ENCODE measurements around the gene CMTR1.
"Not testable (repeated sequence)": the region's sequence is repeated elsewhere in the genome, so short reads cannot be mapped to it uniquely, and the experiment has no call there.

Gene CMTR1

DNA sequence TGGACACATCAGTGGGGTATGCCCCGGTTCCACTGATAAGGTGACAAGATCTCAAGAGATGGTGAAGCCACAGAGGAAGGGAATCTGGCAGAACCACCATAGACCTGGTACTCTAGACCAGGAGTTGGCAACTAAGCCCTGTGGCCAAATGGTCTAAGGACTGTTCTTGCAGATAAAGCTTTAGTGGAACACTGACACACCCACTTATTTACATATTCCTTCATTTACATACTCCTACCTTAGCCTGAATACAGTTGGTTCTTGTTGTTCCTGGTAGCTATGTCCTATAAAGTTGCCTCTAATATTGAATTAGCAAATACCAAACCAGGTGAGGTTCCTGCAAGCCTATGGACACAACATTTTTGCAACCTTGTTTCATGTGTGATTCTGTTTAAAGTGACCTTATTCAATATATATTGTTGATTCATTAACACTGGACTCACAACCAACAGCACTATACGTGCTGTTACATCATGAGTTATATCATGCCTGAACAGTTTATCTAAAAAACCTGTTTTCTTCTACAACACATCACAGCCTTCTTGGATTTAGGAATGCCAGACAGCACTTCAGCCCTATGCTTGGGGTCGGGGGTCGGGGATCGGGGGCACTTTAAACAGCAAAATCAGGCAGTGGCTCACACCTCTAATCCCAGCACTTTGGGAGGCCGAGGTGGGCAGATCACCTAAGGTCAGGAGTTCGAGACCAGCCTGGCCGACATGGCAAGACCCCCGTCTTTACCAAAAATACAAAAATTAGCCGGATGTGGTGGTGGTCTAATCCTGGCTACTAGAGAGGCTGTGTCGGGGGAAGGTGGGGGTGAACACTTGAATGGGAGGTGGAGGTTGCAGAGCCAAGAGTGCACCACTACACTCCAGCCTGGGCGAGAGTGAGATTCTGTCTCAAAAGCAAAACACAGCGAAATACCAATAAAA lies 64.2 kb downstream of the CMTR1 start:
- in situ Hi-C loops (cut with HindIII; ENCODE audit: low sequenced_read_pairs), result loop anchor here (25.0 kb wide), 1 partner anchor 165 kb away; no protein-coding TSS in a partner anchor
- no peak overlapping the region for H3K4me3 ChIP-seq (ENCODE audit: low read depth, low read length)
- no peak for DNase-seq (ENCODE audit: low read depth)
- no peak for TF ChIP-seq CTCF (IDR thresholded peaks at IDR 0.05; ENCODE audit: low read depth, low read length, missing control alignments)

GRCh38 chr6:37499433-37500293 lies 66.6 kb downstream of the CMTR1 start, which contains the start of gene CCDC167:
CCDC167 (minus strand) TSS chr6:37499893; CDS start chr6:37499863, 30 bp downstream.
- DNase-seq (ENCODE audit: low read depth), result peak; percentile 93
- no peak for TF ChIP-seq CTCF (IDR thresholded peaks at IDR 0.05; ENCODE audit: low read depth, low read length, missing control alignments)
- in situ Hi-C loops (cut with HindIII; ENCODE audit: low sequenced_read_pairs), result loop anchor here (25.0 kb wide), 1 partner anchor 163 kb away; no protein-coding TSS in a partner anchor
- H3K4me3 ChIP-seq (ENCODE audit: low read depth, low read length), result peak within 1 kb of the TSS; percentile 73

DNA sequence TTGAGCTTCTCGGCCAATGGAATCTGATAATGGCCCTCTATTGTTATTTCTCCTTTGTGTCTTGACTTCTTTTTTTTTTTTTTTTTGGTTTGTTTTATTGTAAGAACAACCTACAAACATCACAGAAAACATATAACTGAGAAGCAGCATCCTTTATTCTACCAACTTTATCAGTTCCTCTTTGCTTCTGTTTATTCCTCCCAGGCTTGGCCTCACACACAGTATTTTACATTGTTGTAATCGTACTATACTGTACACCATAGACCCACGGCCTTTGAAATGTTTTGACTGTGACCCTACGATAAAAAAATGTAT lies 67.2 kb downstream of the CMTR1 start:
- TF ChIP-seq CTCF (IDR thresholded peaks at IDR 0.05; ENCODE audit: low read depth, low read length, missing control alignments), result no peak
- no peak for DNase-seq (ENCODE audit: low read depth)
- in situ Hi-C loops (cut with HindIII; ENCODE audit: low sequenced_read_pairs), result no loop called here
- H3K4me3 ChIP-seq (ENCODE audit: low read depth, low read length), result peak overlapping the region; percentile 73

- H3K4me3 ChIP-seq (ENCODE audit: low read depth, low read length); DNase-seq (ENCODE audit: low read depth); in situ Hi-C loops (cut with HindIII; ENCODE audit: low sequenced_read_pairs): not testable (repeated sequence)
These were observed 67.9 kb downstream of the CMTR1 start for GRCh38 chr6:37500904-37501303.

GRCh38 chr6:37501632-37502491 lies 68.8 kb downstream of the CMTR1 start:
- in situ Hi-C loops (cut with HindIII; ENCODE audit: low sequenced_read_pairs), result no loop called here
- H3K4me3 ChIP-seq (ENCODE audit: low read depth, low read length), result no peak overlapping the region
- no peak for DNase-seq (ENCODE audit: low read depth)
- TF ChIP-seq CTCF (IDR thresholded peaks at IDR 0.05; ENCODE audit: low read depth, low read length, missing control alignments), result no peak

GRCh38 chr6:37502703-37503291 lies 69.8 kb downstream of the CMTR1 start:
- no peak overlapping the region for H3K4me3 ChIP-seq (ENCODE audit: low read depth, low read length)
- no peak for TF ChIP-seq CTCF (IDR thresholded peaks at IDR 0.05; ENCODE audit: low read depth, low read length, missing control alignments)
- in situ Hi-C loops (cut with HindIII; ENCODE audit: low sequenced_read_pairs), result no loop called here
- DNase-seq (ENCODE audit: low read depth), result no peak
